Tibial nerve (tissue), 4 donors: ENCODE measurements around the gene PGC.

Experiments
- CTCF ChIP-seq, 5 experiments: fragments of 200-600 bp in 3 of 5; fragments of 450-650 bp in 2 of 5; sonication (generic) in 3 of 5; IDR thresholded peaks; one replicate each; pipeline ENCODE4 v1.5.1; 2016 to 2019; ENCODE audit warnings: antibody characterized with exemption in 5 of 5, mild to moderate bottlenecking in 3 of 5, moderate library complexity in 2 of 5
- EP300 ChIP-seq, 2 donors: sonication (generic); formaldehyde crosslinking; IDR thresholded peaks; one replicate each; pipeline ENCODE4 v1.6.1; 2017; ENCODE audit warnings: antibody characterized with exemption in 2 of 2, mild to moderate bottlenecking in 1 of 2
- POLR2A ChIP-seq, 2 donors: fragments of 450-650 bp; IDR thresholded peaks; one replicate each; pipeline ENCODE4 v1.6.1; 2017; ENCODE audit warnings: antibody characterized with exemption in 2 of 2, mild to moderate bottlenecking in 2 of 2, moderate library complexity in 2 of 2

DNA sequence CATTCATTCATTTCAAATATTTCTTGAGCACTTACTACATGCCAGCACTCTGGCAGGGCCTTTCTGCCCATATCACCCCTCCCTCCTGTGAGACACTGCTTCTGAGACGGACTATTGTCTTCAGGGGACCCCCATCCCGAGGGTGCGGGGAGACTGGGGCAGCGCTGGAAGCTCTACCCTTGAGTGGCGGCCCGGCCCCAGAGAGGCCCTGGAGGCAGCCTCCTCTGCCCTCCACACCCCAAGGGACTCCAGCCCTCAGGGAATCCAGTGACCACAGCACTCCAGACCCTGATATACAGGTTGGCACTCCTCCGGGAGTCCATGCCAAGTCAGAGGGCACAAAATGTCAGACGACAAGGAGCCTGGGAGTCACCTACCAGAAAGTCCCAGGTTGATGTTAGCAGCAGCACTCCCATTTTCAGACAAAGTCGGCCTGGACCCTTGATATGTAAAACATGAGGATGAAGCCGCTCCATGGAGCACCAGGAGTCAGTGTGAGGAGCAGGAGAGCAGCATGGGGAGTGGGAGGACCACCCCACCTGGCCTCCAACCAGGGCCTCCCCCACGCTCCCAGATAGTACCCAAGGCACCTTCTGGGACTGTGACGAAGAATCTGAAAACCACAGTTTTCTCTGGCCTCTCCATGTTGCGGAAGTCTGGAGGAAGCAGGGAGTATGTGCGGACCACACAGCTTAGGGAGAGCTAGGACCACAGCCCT lies 32.5 kb downstream of the PGC start:
- TF ChIP-seq CTCF (IDR thresholded peaks at IDR 0.05) (no peak), POLR2A (IDR thresholded peaks at IDR 0.05) (no peak), EP300 (IDR thresholded peaks at IDR 0.05) (no peak)
